Measurements from ENCODE around the gene IGSF9B. TPM values are rescaled to one million over a fixed set of nuclear protein-coding genes. Genes with fewer than 3 reads are reported as not detected.

IGSF9B gene
- total and polyA plus RNA-seq, 10 of the 15 experiments (the other 5 are each of a cell fraction or from before 2014, with no cell fraction given): 0.03 to 3.7 (median 0.20) TPM; not detected in 2

- no peak for TF ChIP-seq SUPT20H (IDR thresholded peaks at IDR 0.05; ENCODE audit: borderline replicate concordance, control insufficient read depth, low read depth, low read length)
- TF ChIP-seq STAT1 (conservative IDR thresholded peaks at IDR 0.05): no peak
- no peak for TF ChIP-seq SREBF2 (IDR thresholded peaks at IDR 0.05; ENCODE audit: low read length)
- TF ChIP-seq TCF3 (IDR thresholded peaks at IDR 0.05; ENCODE audit: borderline replicate concordance, insufficient read depth, low read depth, low read length): no peak
- no peak for TF ChIP-seq BCL11A (IDR thresholded peaks at IDR 0.05; ENCODE audit: low read depth, low read length)
- no peak for TF ChIP-seq FOXK2 (IDR thresholded peaks at IDR 0.05)
Observed at GRCh38 chr11:133946051-133946450, 10.7 kb downstream of the IGSF9B start (continued).

GRCh38 chr11:133945087-133945974 lies 11.4 kb downstream of the IGSF9B start:
- WGBS (ENCODE audit: insufficient coverage, insufficient replicate concordance, low lambda C conversion rate, missing lambda C conversion rate): 30% methylated on average over 27 of the region's 27 CpGs
- Histone ChIP-seq H4K20me1 (ENCODE audit: control insufficient read depth, insufficient read depth) (0 out of 2 replicates have a peak, but pooled peaks cover 4% of the 10 kb centered on the region), H3K9me3 (replicated peaks; ENCODE audit: control insufficient read depth, insufficient read depth, low read length) (no peaks in the 10 kb centered on the region), H3K79me2 (ENCODE audit: control insufficient read depth, insufficient read depth, low read length) (no peaks in the 10 kb centered on the region), H3K27ac (ENCODE audit: control insufficient read depth, insufficient read depth) (no peak overlapping the region), H3K4me2 (ENCODE audit: control insufficient read depth, insufficient read depth) (no peak overlapping the region), H3K36me3 (ENCODE audit: control insufficient read depth in 2 of 2, insufficient read depth in 2 of 2, low read length in 1 of 2) (no peaks in the 10 kb centered on the region), H3K4me1 (ENCODE audit: control insufficient read depth, insufficient read depth, low read length) (peaks cover 13% of the 10 kb centered on the region), H3K4me3 (no peak overlapping the region), H3K27me3 (replicated peaks in 1 of 2; ENCODE audit: control insufficient read depth in 2 of 2, insufficient read depth in 2 of 2, low read length in 1 of 2) (no peaks in the 10 kb centered on the region), H3K9ac (ENCODE audit: control insufficient read depth, insufficient read depth, low read length) (no peak overlapping the region), H2AFZ (ENCODE audit: control insufficient read depth, low read depth, low read length) (no peak overlapping the region)
- ChIA-PET POLR2A (no interaction called here), CTCF (no interaction called here), RAD21 (ENCODE audit: unreplicated experiment) (no interaction called here), SMC1A (ENCODE audit: uncharacterized antibody, unreplicated experiment) (no interaction called here)
- no peak for DNase-seq (ENCODE audit: low read depth, low spot score)
- TF ChIP-seq CBX3 (IDR thresholded peaks at IDR 0.05; ENCODE audit: borderline replicate concordance, low read depth): no peak
- intact Hi-C loops (cut with micrococcal nuclease; ENCODE audit: unreplicated experiment): no loop called here
- in situ Hi-C loops (cut with MboI): no loop called here
- no TSS peak for BruUV-seq (replicated peaks)
- no peak for FAIRE-seq
- ATAC-seq: no peak
